MM.1S (cell line): ENCODE data around the gene DUOX1.
"Not testable (repeated sequence)": the region's sequence is repeated elsewhere in the genome, so short reads cannot be mapped to it uniquely, and the experiment has no call there.

Experiments used
- DNase-seq: peaks from one replicate; pipeline ENCODE4 v3.0.0-alpha.2; 2015
- H2AFZ ChIP-seq: fragments of 300-600 bp; sonication (generic); 2 replicates; pipeline ENCODE4 v1.6.0; 2016; ENCODE audit warnings: antibody characterized with exemption, low read length
- H3F3A ChIP-seq: fragments of 300-600 bp; sonication (generic); 2 replicates; pipeline ENCODE4 v1.6.1; 2016; ENCODE audit warnings: mild to moderate bottlenecking, antibody characterized with exemption, low read length, moderate library complexity, mixed read lengths; ENCODE audit not compliant: insufficient read depth
- H3K27ac ChIP-seq: fragments of 300-600 bp; sonication (generic); 2 replicates; pipeline ENCODE4 v1.5.1; 2016; ENCODE audit warnings: mild to moderate bottlenecking, low read length
- H3K27me3 ChIP-seq: fragments of 300-600 bp; sonication (generic); replicated peaks from 2 replicates; pipeline ENCODE4 v1.6.0; 2016; ENCODE audit warnings: low read length; ENCODE audit not compliant: insufficient read depth
- H3K36me3 ChIP-seq: fragments of 300-600 bp; sonication (generic); replicated peaks from 2 replicates; pipeline ENCODE4 v1.6.1; 2016; ENCODE audit warnings: mild to moderate bottlenecking, low read length, mixed read lengths; ENCODE audit not compliant: insufficient read depth
- H3K4me1 ChIP-seq: fragments of 300-600 bp; sonication (generic); 2 replicates; pipeline ENCODE4 v1.6.1; 2016; ENCODE audit warnings: low read length, mixed read lengths
- H3K4me2 ChIP-seq: fragments of 300-600 bp; sonication (generic); 2 replicates; pipeline ENCODE4 v1.6.0; 2016; ENCODE audit warnings: low read depth, low read length
- H3K4me3 ChIP-seq: fragments of 300-600 bp; sonication (generic); 2 replicates; pipeline ENCODE4 v1.5.1; 2016; ENCODE audit warnings: low read length, mixed read lengths
- H3K79me2 ChIP-seq: fragments of 300-600 bp; sonication (generic); 2 replicates; pipeline ENCODE4 v1.6.1; 2016; ENCODE audit warnings: mixed run types, low read length, mixed read lengths
- H3K9ac ChIP-seq: fragments of 300-600 bp; sonication (generic); 2 replicates; pipeline ENCODE4 v1.6.1; 2016; ENCODE audit warnings: low read length, mixed read lengths
- H3K9me2 ChIP-seq: fragments of 300-600 bp; sonication (generic); replicated peaks from 2 replicates; pipeline ENCODE4 v1.6.1; 2016; ENCODE audit warnings: mild to moderate bottlenecking, low read length, mixed read lengths; ENCODE audit not compliant: insufficient read depth
- H3K9me3 ChIP-seq: fragments of 300-600 bp; sonication (generic); replicated peaks from 2 replicates; pipeline ENCODE4 v1.6.1; 2016; ENCODE audit warnings: mild to moderate bottlenecking, low read length, mixed read lengths; ENCODE audit not compliant: insufficient read depth
- H4K20me1 ChIP-seq: fragments of 300-600 bp; sonication (generic); 2 replicates; pipeline ENCODE4 v1.6.1; 2016; ENCODE audit warnings: mild to moderate bottlenecking, low read length, moderate library complexity, mixed read lengths; ENCODE audit not compliant: insufficient read depth
- CTCF ChIP-seq: fragments of 300-600 bp; sonication (generic); IDR thresholded peaks from 2 replicates; pipeline ENCODE4 v1.5.1; 2016; ENCODE audit warnings: antibody characterized with exemption, low read length, mixed read lengths
- EZH2 ChIP-seq: fragments of 300-600 bp; sonication (generic); optimal IDR thresholded peaks from 2 replicates; pipeline ENCODE3; 2017; ENCODE audit warnings: low read depth, mild to moderate bottlenecking, antibody characterized with exemption, low read length, mixed read lengths
- EZH2phosphoT487 ChIP-seq: fragments of 300-600 bp; sonication (generic); IDR thresholded peaks from 2 replicates; pipeline ENCODE4 v1.6.1; 2018; ENCODE audit warnings: antibody characterized with exemption, low read length

DUOX1 gene

GRCh38 chr15:45129651-45130129, at the start of gene DUOX1, which contains the start of gene DUOXA1:
DUOX1 (plus strand) TSS chr15:45129994; CDS start chr15:45131967, 1,973 bp downstream.
DUOXA1 (minus strand) TSS chr15:45129879; CDS start chr15:45123014, 6,865 bp downstream.
- Histone ChIP-seq H3K4me3 (no peak within 1 kb of the TSS), H2AFZ (no peak within 1 kb of the TSS), H3K36me3 (no peaks in the 10 kb centered on the region), H3K9me2 (no peaks in the 10 kb centered on the region), H3K27me3 (peaks cover 26% of the 10 kb centered on the region; the same call in 1 of the 2 replicates), H4K20me1 (no peaks in the 10 kb centered on the region; the same call in 1 of the 2 replicates), H3K9ac (no peak within 1 kb of the TSS), H3K9me3 (no peaks in the 10 kb centered on the region), H3K79me2 (no peaks in the 10 kb centered on the region), H3K27ac (no peak within 1 kb of the TSS), H3K4me2 (no peak within 1 kb of the TSS), H3K4me1 (0 out of 2 replicates have a peak, but pooled peaks cover under 1% of the 10 kb centered on the region), H3F3A (no peaks in the 10 kb centered on the region)
- DNase-seq = peak; percentile 9
- TF ChIP-seq CTCF = no peak
- TF ChIP-seq EZH2 = no peak
- TF ChIP-seq EZH2phosphoT487 = no peak

- not testable (repeated sequence) for H3K4me3 ChIP-seq, H3K79me2 ChIP-seq, H3K36me3 ChIP-seq, H3K4me2 ChIP-seq, H4K20me1 ChIP-seq, H3K9me3 ChIP-seq, H3K9ac ChIP-seq, H3K9me2 ChIP-seq, H3K4me1 ChIP-seq, DNase-seq, H3K27me3 ChIP-seq, H3F3A ChIP-seq, H3K27ac ChIP-seq, H2AFZ ChIP-seq
Observed at GRCh38 chr15:45080593-45080992, 49.2 kb upstream of the DUOX1 start.

GRCh38 chr15:45082412-45082811, 47.4 kb upstream of the DUOX1 start:
- not testable (repeated sequence) for H2AFZ ChIP-seq, DNase-seq, H3K9me2 ChIP-seq, H3K9ac ChIP-seq, H3K4me1 ChIP-seq, H4K20me1 ChIP-seq, H3F3A ChIP-seq, H3K4me2 ChIP-seq, H3K9me3 ChIP-seq, H3K36me3 ChIP-seq, H3K4me3 ChIP-seq, H3K27me3 ChIP-seq, H3K79me2 ChIP-seq, H3K27ac ChIP-seq

- Histone ChIP-seq H3K9ac (no peak overlapping the region), H3F3A (no peaks in the 10 kb centered on the region), H3K27me3 (no peaks in the 10 kb centered on the region), H3K27ac (no peak overlapping the region), H3K4me1 (no peaks in the 10 kb centered on the region), H3K4me2 (no peak overlapping the region), H3K9me3 (no peaks in the 10 kb centered on the region), H3K79me2 (no peaks in the 10 kb centered on the region), H3K4me3 (no peak overlapping the region), H4K20me1 (no peaks in the 10 kb centered on the region), H3K36me3 (no peaks in the 10 kb centered on the region), H3K9me2 (no peaks in the 10 kb centered on the region), H2AFZ (no peak overlapping the region)
- TF ChIP-seq EZH2 (no peak), CTCF (no peak)
- DNase-seq = no peak
Observed at GRCh38 chr15:45083223-45083622, 46.6 kb upstream of the DUOX1 start.
